Prostate gland (tissue), 2 donors: Measurements from ENCODE around the gene RPL28. TPM values are rescaled to one million over a fixed set of nuclear protein-coding genes. Genes with fewer than 3 reads are reported as not detected.
A peak's percentile ranks its signal among the peaks of the same experiment; 100 is the strongest.

Experiments used
- DNase-seq: peaks from one replicate; pipeline ENCODE4 v3.0.0-alpha.2; 2019; ENCODE audit warnings: low spot score
- H3K27ac ChIP-seq, 2 donors: fragments of 200-600 bp; sonication (generic); 2 replicates each; pipeline ENCODE4 v1.5.1; 2017 to 2019
- H3K27me3 ChIP-seq: fragments of 200-600 bp; sonication (generic); replicated peaks from 2 replicates; pipeline ENCODE4 v1.5.1; 2019; ENCODE audit not compliant: insufficient read depth
- H3K36me3 ChIP-seq, 2 donors: fragments of 200-600 bp; sonication (generic); 1 replicate in 1 of 2; 2 replicates in 1 of 2; pipeline versions ENCODE4 v1.5.1 to v1.8.1; 2017 to 2019
- H3K4me1 ChIP-seq: fragments of 200-600 bp; sonication (generic); replicated peaks from 2 replicates; pipeline ENCODE4 v1.5.1; 2019
- H3K4me3 ChIP-seq, 2 donors: fragments of 200-600 bp; sonication (generic); 2 replicates each; pipeline ENCODE4 v1.5.1; 2017 to 2019
- H3K9me3 ChIP-seq: fragments of 200-600 bp; sonication (generic); 2 replicates; pipeline ENCODE4 v1.5.1; 2017
- CTCF ChIP-seq, 4 experiments: fragments of 200-600 bp in 2 of 4; fragments of 450-650 bp in 2 of 4; sonication (generic) in 2 of 4; IDR thresholded peaks; 1 replicate in 3 of 4; 2 replicates in 1 of 4; pipeline ENCODE4 v1.5.1; 2016 to 2019; ENCODE audit warnings: antibody characterized with exemption in 4 of 4, mild to moderate bottlenecking in 2 of 4, moderate library complexity in 2 of 4
- POLR2A ChIP-seq: fragments of 450-650 bp; IDR thresholded peaks from one replicate; pipeline ENCODE4 v1.6.1; 2016; ENCODE audit warnings: antibody characterized with exemption, mild to moderate bottlenecking
- POLR2AphosphoS5 ChIP-seq: sonication (generic); formaldehyde crosslinking; IDR thresholded peaks from one replicate; pipeline ENCODE4 v1.6.1; 2017; ENCODE audit warnings: antibody characterized with exemption
- WGBS: methylation state at CpG from one replicate; pipeline ENCODE4 v1.1.5; 2018; 5-methylcytosine and 5-hydroxymethylcytosine counted together
- intact Hi-C: fragments of 100-400 bp; cut with DNase I; formaldehyde crosslinking; loops from one replicate; pipeline ENCODE4 v1.14.2; 2022
- total RNA-seq, 2 donors: library from RNA; depleted of rRNA; stranded (reverse); fragments of >200 nt; gene quantifications; one replicate each; pipeline ENCODE4 v1.1.0, GENCODE V29; 2016

The RPL28 gene
- total RNA-seq, 2 donors from 2014 or later = 439 to 554 TPM

- DNase-seq = no peak
- peaks cover 4% of the 10 kb centered on the region for H3K4me1 ChIP-seq
- no peaks in the 10 kb centered on the region for H3K36me3 ChIP-seq
- intact Hi-C loops = no loop called here
- no peak for TF ChIP-seq POLR2AphosphoS5
- TF ChIP-seq POLR2A = no peak
- H3K4me3 ChIP-seq = no peak overlapping the region
- no peak overlapping the region for H3K27ac ChIP-seq
- WGBS = 65% methylated on average over 9 of the region's 11 CpGs
- H3K27me3 ChIP-seq = peaks cover 9% of the 10 kb centered on the region
- H3K9me3 ChIP-seq = no peaks in the 10 kb centered on the region
Observed at GRCh38 chr19:55379174-55379573, 6.6 kb upstream of the RPL28 start.

GRCh38 chr19:55382013-55382412 is 3.7 kb upstream of the RPL28 start:
- H3K27ac ChIP-seq = no peak overlapping the region
- no peak overlapping the region for H3K4me3 ChIP-seq
- WGBS = 98% methylated on average over 5 of the region's 5 CpGs
- DNase-seq = no peak
- no peak for TF ChIP-seq CTCF (IDR thresholded peaks at IDR 0.05)
- TF ChIP-seq POLR2AphosphoS5 = no peak
- no peak for TF ChIP-seq POLR2A
- H3K9me3 ChIP-seq = no peaks in the 10 kb centered on the region
- H3K27me3 ChIP-seq = no peaks in the 10 kb centered on the region
- peaks cover 13% of the 10 kb centered on the region for H3K4me1 ChIP-seq
- no peaks in the 10 kb centered on the region for H3K36me3 ChIP-seq
- intact Hi-C loops = no loop called here

- TF ChIP-seq POLR2AphosphoS5 (no peak), CTCF (IDR thresholded peaks at IDR 0.05) (no peak), POLR2A (no peak)
- no peak for DNase-seq
- intact Hi-C loops = no loop called here
- 100% methylated on average over 3 of the region's 3 CpGs for WGBS
- Histone ChIP-seq H3K9me3 (no peaks in the 10 kb centered on the region), H3K27ac (no peak overlapping the region), H3K4me3 (no peak overlapping the region), H3K36me3 (peaks cover 0 to under 1% of the 10 kb centered on the region in 2 donors), H3K27me3 (no peaks in the 10 kb centered on the region), H3K4me1 (peaks cover 18% of the 10 kb centered on the region)
Observed at GRCh38 chr19:55382522-55383054, 3.1 kb upstream of the RPL28 start.

GRCh38 chr19:55383279-55384130 is 2.2 kb upstream of the RPL28 start:
- intact Hi-C loops = no loop called here
- Histone ChIP-seq H3K4me1 (peaks cover 27% of the 10 kb centered on the region), H3K27me3 (no peaks in the 10 kb centered on the region), H3K36me3 (peaks cover 0 to 5% of the 10 kb centered on the region in 2 donors), H3K9me3 (no peaks in the 10 kb centered on the region), H3K4me3 (peak overlapping the region; percentile 74 to 78), H3K27ac (peak overlapping the region; percentile 93 to 96)
- DNase-seq = peak; percentile 33
- 8% methylated on average over 44 of the region's 88 CpGs for WGBS
- TF ChIP-seq POLR2A = no peak
- no peak for TF ChIP-seq POLR2AphosphoS5
- peak in 2 of 4 experiments; percentile 18 to 59 for TF ChIP-seq CTCF (IDR thresholded peaks at IDR 0.05)

GRCh38 chr19:55384131-55384919 is 1.4 kb upstream of the RPL28 start, which contains the start of gene TMEM238:
Gene TMEM238, minus strand, starts transcription at chr19:55384292. Its CDS starts 33 bp downstream, at chr19:55384259.
- intact Hi-C loops = no loop called here
- peak; percentile 50 for TF ChIP-seq POLR2A
- no peak for TF ChIP-seq CTCF (IDR thresholded peaks at IDR 0.05)
- 25% methylated on average over 49 of the region's 72 CpGs for WGBS

More at GRCh38 chr19:55384131-55384919, 1.4 kb upstream of the RPL28 start, which contains the start of gene TMEM238:
- Histone ChIP-seq H3K27me3 (no peaks in the 10 kb centered on the region), H3K27ac (peak within 1 kb of the TSS; percentile 93 to 96), H3K4me1 (peaks cover 30% of the 10 kb centered on the region), H3K9me3 (no peaks in the 10 kb centered on the region), H3K36me3 (peaks cover 0 to 5% of the 10 kb centered on the region in 2 donors), H3K4me3 (peak within 1 kb of the TSS; percentile 74 to 78)
- peak; percentile 41 for DNase-seq
